Uterus (tissue), 2 donors: ENCODE measurements around the gene FRK.

Experiments used
- POLR2A ChIP-seq, 2 donors: fragments of 450-650 bp; IDR thresholded peaks; one replicate each; pipeline ENCODE4 v1.6.1; 2016; ENCODE audit warnings: antibody characterized with exemption in 2 of 2, mild to moderate bottlenecking in 1 of 2, moderate library complexity in 1 of 2
- TF ChIP-seq, protein P1 (sequence below), 4 experiments: fragments of 200-600 bp in 2 of 4; fragments of 450-650 bp in 2 of 4; sonication (generic) in 2 of 4; IDR thresholded peaks; one replicate each; pipeline ENCODE4 v1.5.1; 2016 to 2019; ENCODE audit warnings: antibody characterized with exemption in 4 of 4, mild to moderate bottlenecking in 2 of 4, moderate library complexity in 1 of 4

DNA sequence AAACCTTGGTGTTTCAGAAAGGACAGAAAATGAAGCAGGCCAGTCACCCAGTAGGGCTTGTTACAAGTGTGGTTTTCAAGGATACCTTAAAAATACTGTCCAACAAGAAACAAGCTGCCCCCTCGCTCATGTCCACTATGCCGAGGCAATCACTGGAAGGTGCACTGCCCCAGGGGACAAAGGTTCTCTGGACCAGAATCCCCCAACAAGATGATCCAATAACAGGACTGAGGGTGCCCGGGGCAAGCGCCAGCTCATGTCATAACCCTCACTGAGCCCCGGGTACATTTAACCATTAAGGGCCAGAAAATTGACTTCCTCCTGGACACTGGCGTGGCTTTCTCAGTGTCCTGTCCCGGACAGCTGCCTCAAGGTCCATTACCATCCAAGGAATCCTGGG lies 33.4 kb upstream of the FRK start:
- TF ChIP-seq, protein P1, sequence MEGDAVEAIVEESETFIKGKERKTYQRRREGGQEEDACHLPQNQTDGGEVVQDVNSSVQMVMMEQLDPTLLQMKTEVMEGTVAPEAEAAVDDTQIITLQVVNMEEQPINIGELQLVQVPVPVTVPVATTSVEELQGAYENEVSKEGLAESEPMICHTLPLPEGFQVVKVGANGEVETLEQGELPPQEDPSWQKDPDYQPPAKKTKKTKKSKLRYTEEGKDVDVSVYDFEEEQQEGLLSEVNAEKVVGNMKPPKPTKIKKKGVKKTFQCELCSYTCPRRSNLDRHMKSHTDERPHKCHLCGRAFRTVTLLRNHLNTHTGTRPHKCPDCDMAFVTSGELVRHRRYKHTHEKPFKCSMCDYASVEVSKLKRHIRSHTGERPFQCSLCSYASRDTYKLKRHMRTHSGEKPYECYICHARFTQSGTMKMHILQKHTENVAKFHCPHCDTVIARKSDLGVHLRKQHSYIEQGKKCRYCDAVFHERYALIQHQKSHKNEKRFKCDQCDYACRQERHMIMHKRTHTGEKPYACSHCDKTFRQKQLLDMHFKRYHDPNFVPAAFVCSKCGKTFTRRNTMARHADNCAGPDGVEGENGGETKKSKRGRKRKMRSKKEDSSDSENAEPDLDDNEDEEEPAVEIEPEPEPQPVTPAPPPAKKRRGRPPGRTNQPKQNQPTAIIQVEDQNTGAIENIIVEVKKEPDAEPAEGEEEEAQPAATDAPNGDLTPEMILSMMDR (IDR thresholded peaks at IDR 0.05) = no peak
- no peak for TF ChIP-seq POLR2A (IDR thresholded peaks at IDR 0.05)
